Right atrium auricular region (tissue), 2 donors: ENCODE measurements around the gene GPR161. TPM values are rescaled to one million over a fixed set of nuclear protein-coding genes. Genes with fewer than 3 reads are reported as not detected.
A peak's percentile ranks its signal among the peaks of the same experiment; 100 is the strongest.
"Not testable (repeated sequence)": the region's sequence is repeated elsewhere in the genome, so short reads cannot be mapped to it uniquely, and the experiment has no call there.

Experiments
- DNase-seq: peaks from one replicate; pipeline ENCODE4 v3.0.0-alpha.2; 2019; ENCODE audit warnings: low spot score
- H3K27ac ChIP-seq, 2 donors: fragments of 200-600 bp; sonication (generic); 1 replicate in 1 of 2; 2 replicates in 1 of 2; pipeline ENCODE4 v1.5.1; 2016 to 2019
- H3K27me3 ChIP-seq, 2 donors: fragments of 200-600 bp; sonication (generic); one replicate each; pipeline versions ENCODE4 v1.5.1 to v1.6.0; 2017 to 2019
- H3K36me3 ChIP-seq: fragments of 200-600 bp; sonication (generic); one replicate; pipeline ENCODE4 v1.5.1; 2016
- H3K4me1 ChIP-seq, 2 donors: fragments of 200-600 bp; sonication (generic); one replicate each; pipeline versions ENCODE4 v1.5.1 to v1.6.0; 2017 to 2019
- H3K4me3 ChIP-seq, 2 donors: fragments of 200-600 bp; sonication (generic); 1 replicate in 1 of 2; 2 replicates in 1 of 2; pipeline ENCODE4 v1.5.1; 2017 to 2019; ENCODE audit warnings: mild to moderate bottlenecking in 1 of 2, moderate library complexity in 1 of 2
- H3K9me3 ChIP-seq, 2 donors: fragments of 200-600 bp; sonication (generic); one replicate each; pipeline ENCODE4 v1.5.1; 2019
- total RNA-seq, 2 donors: library from RNA; depleted of rRNA; stranded (reverse); fragments of >200 nt; gene quantifications; one replicate each; pipeline ENCODE4 v1.1.0, GENCODE V29; 2016
- TF ChIP-seq, protein P1 (sequence below), 2 donors: fragments of 200-600 bp; sonication (generic); IDR thresholded peaks; one replicate each; pipeline ENCODE4 v1.5.1; 2019; ENCODE audit warnings: antibody characterized with exemption in 2 of 2

The GPR161 gene
- total RNA-seq, 2 donors from 2014 or later = 2.9 to 3.2 TPM

DNA sequence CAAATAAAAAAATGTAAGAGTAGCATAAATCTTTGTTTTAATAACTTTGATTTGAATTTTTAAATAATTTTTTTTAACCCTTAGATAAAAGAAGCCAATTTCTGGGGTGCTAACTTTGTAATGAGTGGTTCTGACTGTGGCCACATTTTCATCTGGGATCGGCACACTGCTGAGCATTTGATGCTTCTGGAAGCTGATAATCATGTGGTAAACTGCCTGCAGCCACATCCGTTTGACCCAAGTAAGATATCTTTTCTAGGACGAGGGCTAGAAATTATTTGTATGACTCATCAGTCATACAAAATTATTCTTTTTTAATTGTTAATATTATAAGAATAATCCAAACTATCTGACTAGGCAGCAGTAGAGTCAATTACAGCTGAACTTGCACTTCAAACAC, 71.2 kb downstream of the GPR161 start:
- Histone ChIP-seq H3K36me3 (peaks cover 57% of the 10 kb centered on the region), H3K27me3 (no peaks in the 10 kb centered on the region), H3K9me3 (no peaks in the 10 kb centered on the region), H3K27ac (no peak overlapping the region), H3K4me1 (no peaks in the 10 kb centered on the region), H3K4me3 (no peak overlapping the region)
- TF ChIP-seq, protein P1, sequence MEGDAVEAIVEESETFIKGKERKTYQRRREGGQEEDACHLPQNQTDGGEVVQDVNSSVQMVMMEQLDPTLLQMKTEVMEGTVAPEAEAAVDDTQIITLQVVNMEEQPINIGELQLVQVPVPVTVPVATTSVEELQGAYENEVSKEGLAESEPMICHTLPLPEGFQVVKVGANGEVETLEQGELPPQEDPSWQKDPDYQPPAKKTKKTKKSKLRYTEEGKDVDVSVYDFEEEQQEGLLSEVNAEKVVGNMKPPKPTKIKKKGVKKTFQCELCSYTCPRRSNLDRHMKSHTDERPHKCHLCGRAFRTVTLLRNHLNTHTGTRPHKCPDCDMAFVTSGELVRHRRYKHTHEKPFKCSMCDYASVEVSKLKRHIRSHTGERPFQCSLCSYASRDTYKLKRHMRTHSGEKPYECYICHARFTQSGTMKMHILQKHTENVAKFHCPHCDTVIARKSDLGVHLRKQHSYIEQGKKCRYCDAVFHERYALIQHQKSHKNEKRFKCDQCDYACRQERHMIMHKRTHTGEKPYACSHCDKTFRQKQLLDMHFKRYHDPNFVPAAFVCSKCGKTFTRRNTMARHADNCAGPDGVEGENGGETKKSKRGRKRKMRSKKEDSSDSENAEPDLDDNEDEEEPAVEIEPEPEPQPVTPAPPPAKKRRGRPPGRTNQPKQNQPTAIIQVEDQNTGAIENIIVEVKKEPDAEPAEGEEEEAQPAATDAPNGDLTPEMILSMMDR (IDR thresholded peaks at IDR 0.05) = no peak
- no peak for DNase-seq

- DNase-seq = no peak
- H3K27me3 ChIP-seq = no peaks in the 10 kb centered on the region
- H3K27ac ChIP-seq = no peak overlapping the region
- H3K9me3 ChIP-seq = no peaks in the 10 kb centered on the region
- H3K4me3 ChIP-seq = no peak overlapping the region
- TF ChIP-seq, protein P1 (IDR thresholded peaks at IDR 0.05) = no peak
- H3K4me1 ChIP-seq = no peaks in the 10 kb centered on the region
- H3K36me3 ChIP-seq = peaks cover 44% of the 10 kb centered on the region
These were observed 72.5 kb downstream of the GPR161 start for GRCh38 chr1:168064216-168064615.

DNA sequence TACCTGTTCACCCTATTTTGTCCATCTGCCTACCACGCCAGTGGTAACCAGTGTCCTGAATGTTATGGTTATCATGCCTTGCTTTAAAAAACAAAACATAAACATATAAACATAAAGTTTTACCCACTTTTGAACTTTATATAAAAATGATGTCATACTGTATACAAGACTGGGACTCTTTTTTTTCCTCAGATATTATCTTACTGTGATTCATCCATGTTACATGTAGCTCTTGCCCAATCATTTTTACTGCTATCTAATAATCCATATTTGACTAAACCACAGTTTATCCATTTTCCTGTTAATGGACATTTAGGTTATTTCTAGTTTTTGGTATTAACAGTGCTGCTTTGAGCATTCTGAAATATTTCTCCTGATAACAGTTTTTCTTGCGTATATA, 78.8 kb downstream of the GPR161 start:
- no peak overlapping the region for H3K27ac ChIP-seq
- no peaks in the 10 kb centered on the region for H3K36me3 ChIP-seq
- H3K9me3 ChIP-seq = no peaks in the 10 kb centered on the region
- TF ChIP-seq, protein P1 (IDR thresholded peaks at IDR 0.05) = no peak
- H3K27me3 ChIP-seq = no peaks in the 10 kb centered on the region
- peaks cover 0 to 16% of the 10 kb centered on the region in 2 donors for H3K4me1 ChIP-seq
- no peak overlapping the region for H3K4me3 ChIP-seq
- no peak for DNase-seq

GRCh38 chr1:168057355-168057754, 79.4 kb downstream of the GPR161 start:
- peaks cover 0 to 16% of the 10 kb centered on the region in 2 donors for H3K4me1 ChIP-seq
- H3K36me3 ChIP-seq = no peaks in the 10 kb centered on the region
- no peaks in the 10 kb centered on the region for H3K27me3 ChIP-seq
- no peaks in the 10 kb centered on the region for H3K9me3 ChIP-seq
- DNase-seq = no peak
- no peak overlapping the region for H3K4me3 ChIP-seq
- H3K27ac ChIP-seq = no peak overlapping the region
- TF ChIP-seq, protein P1 (IDR thresholded peaks at IDR 0.05) = no peak

DNA sequence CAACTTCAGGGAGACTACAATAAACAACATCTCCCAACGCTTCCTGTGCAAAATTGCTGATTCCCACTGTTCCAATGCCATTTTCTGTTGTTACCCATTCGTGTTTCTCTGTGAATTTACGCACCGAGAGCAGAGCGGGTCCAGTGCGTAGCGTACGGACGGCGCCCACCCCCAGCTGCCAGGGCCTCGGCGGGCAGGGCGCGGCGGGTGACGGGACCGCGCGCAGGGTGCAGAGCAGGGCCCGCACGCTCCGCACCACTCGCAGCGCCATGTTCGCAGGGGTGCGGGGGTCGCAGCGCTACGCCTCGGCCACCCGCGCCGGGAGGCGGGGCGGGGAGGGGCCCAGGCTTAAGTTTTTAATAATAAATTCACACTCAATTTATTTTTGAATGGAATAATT, 80.6 kb downstream of the GPR161 start:
- not testable (repeated sequence) for H3K27ac ChIP-seq, H3K27me3 ChIP-seq, H3K36me3 ChIP-seq, H3K4me3 ChIP-seq, H3K9me3 ChIP-seq, DNase-seq
- peaks cover 0 to 16% of the 10 kb centered on the region in 2 donors for H3K4me1 ChIP-seq

- TF ChIP-seq, protein P1 (IDR thresholded peaks at IDR 0.05) = no peak
- no peak for DNase-seq
- H3K36me3 ChIP-seq = no peaks in the 10 kb centered on the region
- no peak overlapping the region for H3K4me3 ChIP-seq
- no peaks in the 10 kb centered on the region for H3K27me3 ChIP-seq
- peak overlapping the region in 1 of 2 donors; percentile 62 for H3K27ac ChIP-seq
- peaks cover 0 to 16% of the 10 kb centered on the region in 2 donors for H3K4me1 ChIP-seq
- no peaks in the 10 kb centered on the region for H3K9me3 ChIP-seq
These were observed 82.6 kb downstream of the GPR161 start for GRCh38 chr1:168054117-168054516.
